Activated T-cell treated with anti-CD3 and anti-CD28 coated beads, Interleukin-2, amount 50 U/mL, for 72 hours (primary cell): Measurements from ENCODE around the gene RIN3. TPM values are rescaled to one million over a fixed set of nuclear protein-coding genes. Genes with fewer than 3 reads are reported as not detected.
A peak's percentile ranks its signal among the peaks of the same experiment; 100 is the strongest.

Source experiments
- ATAC-seq, 2 donors: fragments of 150-1000 bp; cut with Tn5 transposase; replicated peaks in 1 of 2; 2 replicates each; pipeline ENCODE4 v1.10.0; 2021; ENCODE audit warnings: moderate library complexity in 2 of 2, mild to moderate bottlenecking in 1 of 2
- DNase-seq, 2 donors: peaks; one replicate each; pipeline ENCODE4 v3.0.0; 2021 to 2022; ENCODE audit warnings: mixed read lengths in 1 of 2
- H3K27ac Mint-ChIP-seq: one replicate; pipeline ENCODE4 v1.8.0; 2022; ENCODE audit warnings: mild to moderate bottlenecking, moderate library complexity, mixed read lengths
- H3K27me3 Mint-ChIP-seq: one replicate; pipeline ENCODE4 v1.8.0; 2022; ENCODE audit warnings: low read depth, mixed read lengths
- H3K36me3 Mint-ChIP-seq, 2 donors: one replicate each; pipeline ENCODE4 v1.8.0; 2022; ENCODE audit warnings: mixed read lengths in 2 of 2, mild to moderate bottlenecking in 1 of 2; ENCODE audit not compliant: insufficient read depth in 2 of 2
- H3K4me1 Mint-ChIP-seq: one replicate; pipeline ENCODE4 v1.8.0; 2022; ENCODE audit warnings: low read depth, mixed read lengths
- H3K4me3 Mint-ChIP-seq, 2 donors: one replicate each; pipeline ENCODE4 v1.8.0; 2022; ENCODE audit warnings: mild to moderate bottlenecking in 2 of 2, mixed read lengths in 2 of 2, moderate library complexity in 2 of 2
- H3K9me3 Mint-ChIP-seq, 2 donors: one replicate each; pipeline ENCODE4 v1.8.0; 2022; ENCODE audit warnings: mixed read lengths in 2 of 2
- total RNA-seq, 2 donors: library from RNA; stranded (reverse); gene quantifications; one replicate each; pipeline ENCODE4 v1.2.3, GENCODE V29; 2022

The RIN3 gene
- total RNA-seq, 2 donors from 2014 or later, result 33.6 to 36.3 TPM

DNA sequence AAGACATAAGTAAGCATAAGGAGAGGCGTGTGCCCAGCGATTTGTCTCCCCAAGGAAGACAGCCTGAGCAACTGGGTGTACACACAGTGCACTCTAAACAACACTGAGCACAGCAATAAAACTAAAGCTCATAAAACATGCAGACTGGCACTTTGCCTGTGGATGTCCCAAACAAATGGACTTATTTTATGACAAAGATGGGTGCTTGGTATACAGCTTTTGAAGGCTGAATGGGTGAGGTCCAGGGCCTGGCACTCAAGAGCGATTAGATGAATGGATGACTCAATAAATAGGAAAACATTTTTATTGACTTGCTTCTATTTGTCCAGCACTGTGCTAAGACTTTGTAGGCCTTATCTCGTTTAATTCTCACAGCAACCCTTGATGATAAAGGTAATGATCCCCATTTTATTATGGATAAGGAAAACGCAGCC is 206.3 kb downstream of the RIN3 start:
- ATAC-seq, result no peak
- no peaks in the 10 kb centered on the region for H3K4me1 Mint-ChIP-seq
- no peaks in the 10 kb centered on the region for H3K9me3 Mint-ChIP-seq

DNA sequence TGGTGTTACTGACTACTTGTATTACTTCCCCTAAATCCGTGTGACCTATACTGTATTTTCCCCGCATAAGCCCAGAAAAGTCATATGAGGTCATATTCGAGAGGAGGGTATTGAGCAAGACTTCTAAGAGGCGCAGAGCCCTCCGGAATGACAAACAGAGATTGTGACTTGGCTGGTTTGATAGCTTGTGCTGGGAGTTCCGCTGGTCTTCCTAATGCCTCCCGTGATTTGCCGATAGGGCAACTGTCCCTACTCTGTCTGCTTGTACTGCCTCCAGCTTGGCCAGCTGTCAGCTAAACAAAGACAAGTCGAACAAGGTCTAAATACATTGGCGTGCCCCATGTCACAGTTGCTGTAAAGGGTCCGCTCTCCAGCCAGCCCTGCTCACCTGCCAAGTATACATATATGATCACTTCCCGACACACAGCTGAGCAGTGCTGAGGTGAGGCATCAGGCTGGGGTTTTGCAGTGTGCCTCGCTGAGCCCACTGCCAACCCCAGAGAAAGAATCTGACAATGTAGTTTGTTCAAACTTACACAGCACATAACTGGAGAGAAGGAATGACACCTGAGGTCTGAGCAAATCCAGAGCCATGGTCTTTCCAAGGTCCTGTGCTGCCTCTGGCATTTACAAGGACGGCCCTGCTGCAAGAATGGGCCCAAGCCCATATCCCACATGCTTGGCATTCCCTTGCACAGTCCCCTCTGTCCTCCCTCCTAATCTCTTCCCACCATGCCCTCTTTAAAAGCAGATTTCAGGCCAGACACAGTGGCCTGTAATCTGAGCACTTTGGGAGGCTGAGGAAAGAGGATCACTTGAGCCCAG is 211.1 kb downstream of the RIN3 start:
- ATAC-seq, result no peak

More for the DNA sequence above, 206.3 kb downstream of the RIN3 start:
- peaks cover 0 to 2% of the 10 kb centered on the region in 2 donors for H3K36me3 Mint-ChIP-seq
- DNase-seq, result no peak
- H3K27me3 Mint-ChIP-seq, result no peaks in the 10 kb centered on the region
- no peak overlapping the region for H3K27ac Mint-ChIP-seq
- H3K4me3 Mint-ChIP-seq, result no peak overlapping the region

DNA sequence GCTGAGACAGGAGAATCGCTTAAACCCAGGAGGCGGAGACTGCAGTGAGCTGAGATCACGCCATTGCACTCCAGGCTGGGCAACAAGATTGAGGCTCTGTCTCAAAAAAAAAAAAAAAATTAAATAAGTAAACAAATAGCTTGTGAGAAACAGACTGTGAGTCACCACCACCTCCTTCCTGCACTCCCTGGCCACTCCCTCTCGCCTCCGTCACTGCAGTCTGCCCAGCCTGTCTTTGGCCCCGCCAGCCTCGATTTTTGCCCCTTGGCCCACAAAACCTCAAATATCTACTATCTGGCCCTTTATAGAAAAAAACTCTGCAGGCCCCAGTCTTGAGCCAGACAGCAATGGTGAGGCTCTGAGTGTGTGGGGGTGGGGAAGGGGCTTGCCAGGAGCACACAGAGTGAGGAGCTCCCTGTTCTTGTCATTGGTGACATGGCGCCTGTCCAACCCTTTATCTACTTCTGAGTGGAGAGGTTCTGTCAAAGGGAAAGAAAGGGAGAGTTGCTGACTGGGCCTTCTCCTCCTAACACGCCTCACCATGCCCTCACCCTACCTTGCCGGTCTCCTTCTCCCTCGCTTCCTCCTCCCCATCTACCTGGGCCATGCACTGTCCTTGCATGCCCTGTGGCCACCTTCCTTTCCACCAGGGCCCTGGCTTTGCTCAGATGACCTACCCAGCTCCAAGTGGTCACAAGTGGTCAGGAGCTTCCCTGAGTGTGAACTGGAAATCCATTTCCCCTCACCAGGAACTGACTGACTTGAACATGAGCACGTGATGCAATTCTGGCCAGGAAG is 212.8 kb downstream of the RIN3 start:
- H3K36me3 Mint-ChIP-seq, result peaks cover 6 to 9% of the 10 kb centered on the region in 2 donors
- peaks cover 0 to 3% of the 10 kb centered on the region in 2 donors for H3K9me3 Mint-ChIP-seq
- DNase-seq (peak; percentile 34 to 51), ATAC-seq (peak in 1 of 2 donors; percentile 50)
- peak overlapping the region in 1 of 2 donors; percentile 3 for H3K4me3 Mint-ChIP-seq
- peaks cover 26% of the 10 kb centered on the region for H3K4me1 Mint-ChIP-seq
- H3K27ac Mint-ChIP-seq, result no peak overlapping the region
- peaks cover 13% of the 10 kb centered on the region for H3K27me3 Mint-ChIP-seq

More for the DNA sequence above, 211.1 kb downstream of the RIN3 start:
- Mint-ChIP-seq H3K27ac (no peak overlapping the region), H3K36me3 (peaks cover 5% of the 10 kb centered on the region in 2 donors), H3K4me3 (no peak overlapping the region), H3K4me1 (peaks cover 20% of the 10 kb centered on the region), H3K27me3 (peaks cover 12% of the 10 kb centered on the region), H3K9me3 (peaks cover 0 to 3% of the 10 kb centered on the region in 2 donors)
- DNase-seq, result no peak

DNA sequence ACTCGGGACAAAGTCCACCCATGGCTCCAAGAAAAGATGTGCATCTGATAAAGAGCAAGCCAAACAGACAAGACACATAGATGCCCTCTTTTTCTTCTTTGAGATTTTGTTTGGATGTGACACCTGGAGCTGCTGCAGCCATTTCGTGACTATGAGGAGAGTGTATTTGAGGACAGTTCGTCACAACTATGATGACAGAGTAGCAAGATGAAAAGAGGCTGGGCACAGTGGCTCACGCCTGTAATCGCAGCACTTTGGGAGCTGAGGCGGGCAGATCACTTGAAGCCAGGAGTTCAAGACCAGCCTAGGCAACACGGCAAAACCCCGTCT is 213.3 kb downstream of the RIN3 start:
- Mint-ChIP-seq H3K4me1 (peaks cover 26% of the 10 kb centered on the region), H3K9me3 (peaks cover 0 to 3% of the 10 kb centered on the region in 2 donors), H3K27me3 (peaks cover 19% of the 10 kb centered on the region), H3K4me3 (no peak overlapping the region), H3K36me3 (peaks cover 11 to 14% of the 10 kb centered on the region in 2 donors), H3K27ac (no peak overlapping the region)
- DNase-seq, result no peak
- ATAC-seq, result no peak

DNA sequence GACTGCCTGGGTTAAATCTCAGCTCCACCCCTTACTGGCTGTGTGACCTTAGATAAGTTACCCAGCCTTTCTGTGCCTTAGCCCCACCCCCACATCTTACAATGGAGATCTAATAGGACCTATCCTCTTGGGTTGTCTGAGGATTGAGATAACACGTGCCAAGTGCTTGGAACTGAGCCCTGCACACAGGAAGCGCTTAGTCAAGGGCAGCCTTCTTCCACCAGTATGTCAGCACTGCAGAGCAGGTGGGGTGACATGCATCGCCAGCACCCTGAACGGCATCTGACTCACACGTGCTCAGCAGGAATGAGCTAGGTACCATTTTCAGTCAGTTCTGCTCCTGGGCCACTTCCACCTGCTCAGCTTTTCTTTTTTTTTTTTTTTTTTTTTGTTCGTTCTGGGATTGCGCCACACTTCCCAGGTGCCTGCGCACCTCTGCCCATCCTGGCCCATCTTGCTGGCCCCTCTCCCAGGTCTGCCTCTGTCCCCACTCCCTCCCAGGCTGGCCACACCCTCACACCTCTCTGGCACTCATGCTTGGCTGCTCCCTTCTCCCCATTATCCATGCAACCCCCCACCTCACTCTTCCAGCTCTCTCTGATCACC is 215.3 kb downstream of the RIN3 start:
- Mint-ChIP-seq H3K4me3 (peak overlapping the region; percentile 2 to 11), H3K27me3 (peaks cover 26% of the 10 kb centered on the region), H3K27ac (no peak overlapping the region), H3K4me1 (peaks cover 26% of the 10 kb centered on the region), H3K36me3 (peaks cover 11 to 15% of the 10 kb centered on the region in 2 donors), H3K9me3 (peaks cover 0 to 3% of the 10 kb centered on the region in 2 donors)
- ATAC-seq (peak; percentile 93 to 95), DNase-seq (peak; percentile 70 to 77)

DNA sequence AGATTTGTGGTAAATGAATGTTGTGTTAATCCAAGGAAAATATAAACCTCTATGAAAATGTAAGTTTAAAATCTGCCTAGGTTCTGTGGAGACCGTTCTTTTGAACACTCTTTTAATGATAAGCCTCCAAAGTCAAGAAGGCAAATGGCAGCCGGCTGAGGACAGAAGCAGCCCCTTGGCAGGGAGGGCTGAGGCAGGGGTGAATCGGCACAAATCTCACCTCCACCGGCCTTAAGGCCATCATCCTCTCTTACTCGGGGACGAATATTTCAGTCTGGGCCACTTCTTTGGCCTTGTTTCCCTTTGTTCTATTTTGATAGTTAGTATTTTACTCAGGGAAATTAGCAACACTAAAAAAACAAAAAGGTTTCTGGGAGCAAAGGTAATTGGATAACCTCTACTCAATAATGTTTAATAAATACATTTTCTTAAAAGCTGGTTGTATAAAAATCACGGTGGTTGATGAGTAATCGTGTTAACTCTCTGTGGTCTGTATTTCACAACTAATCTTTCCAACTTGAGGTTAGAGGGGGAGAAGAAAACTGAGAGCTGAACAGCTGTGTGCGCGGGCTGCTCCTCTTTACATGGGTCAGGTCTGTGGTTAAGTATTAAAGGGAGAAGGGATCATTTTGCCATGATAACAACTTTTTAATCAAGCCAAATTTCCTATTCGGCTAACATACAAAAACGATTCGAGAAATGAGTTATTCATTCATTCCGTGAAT is 216.2 kb downstream of the RIN3 start:
- peaks cover 0 to 3% of the 10 kb centered on the region in 2 donors for H3K9me3 Mint-ChIP-seq
- peak; percentile 59 to 71 for ATAC-seq
- DNase-seq, result peak; percentile 41 to 50
- H3K27me3 Mint-ChIP-seq, result peaks cover 26% of the 10 kb centered on the region
- peaks cover 26% of the 10 kb centered on the region for H3K4me1 Mint-ChIP-seq
- H3K27ac Mint-ChIP-seq, result peak overlapping the region; percentile 89
- H3K36me3 Mint-ChIP-seq, result peaks cover 11 to 15% of the 10 kb centered on the region in 2 donors
- peak overlapping the region; percentile 17 to 44 for H3K4me3 Mint-ChIP-seq

DNA sequence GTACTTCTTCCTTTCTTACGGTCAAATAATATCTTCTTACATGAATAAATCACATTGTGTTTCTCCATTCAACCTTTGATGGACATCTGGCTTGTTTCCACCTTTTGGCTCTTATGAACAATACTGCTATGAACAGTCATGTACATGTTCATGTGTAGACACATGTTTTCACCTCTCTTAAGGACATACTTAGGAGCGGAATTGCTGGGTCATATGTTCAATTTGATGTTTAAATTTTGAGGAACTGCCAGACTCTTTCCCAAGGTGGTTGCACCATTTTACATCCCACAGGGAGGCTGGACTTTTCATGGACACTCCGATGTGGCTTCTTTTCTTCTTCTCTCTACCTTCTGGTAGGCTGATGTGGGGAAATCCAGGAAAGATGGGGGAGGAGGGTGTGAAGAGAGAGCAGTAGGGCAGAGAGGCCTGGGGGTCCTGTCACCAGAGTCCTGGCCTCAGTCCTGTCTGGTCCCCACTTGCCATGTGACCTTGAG is 218.1 kb downstream of the RIN3 start:
- Mint-ChIP-seq H3K36me3 (peaks cover 8 to 13% of the 10 kb centered on the region in 2 donors), H3K4me1 (peaks cover 21% of the 10 kb centered on the region), H3K4me3 (no peak overlapping the region), H3K27ac (peak overlapping the region; percentile 22), H3K27me3 (peaks cover 24% of the 10 kb centered on the region), H3K9me3 (peaks cover 0 to 3% of the 10 kb centered on the region in 2 donors)
- DNase-seq (no peak), ATAC-seq (no peak)

DNA sequence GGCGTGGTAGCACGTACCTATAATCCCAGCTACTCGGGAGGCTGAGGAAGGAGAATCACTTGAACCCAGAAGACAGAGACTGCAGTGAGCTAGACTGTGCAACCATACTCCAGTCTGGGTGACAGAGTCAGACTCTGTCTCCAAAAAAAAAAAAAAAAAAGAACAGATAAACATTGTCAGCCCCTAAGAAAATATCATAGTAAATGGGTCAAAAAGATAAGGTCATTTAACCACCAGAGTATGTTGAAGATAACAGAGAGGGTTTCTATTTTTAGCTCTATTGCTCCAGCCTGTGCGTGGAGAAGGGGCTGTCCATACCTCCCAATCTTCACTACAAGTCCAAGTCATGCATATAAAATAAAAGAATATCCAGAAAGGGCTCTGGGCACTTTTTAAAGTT is 219.4 kb downstream of the RIN3 start:
- no peak for DNase-seq
- no peak for ATAC-seq
- Mint-ChIP-seq H3K27ac (no peak overlapping the region), H3K27me3 (peaks cover 20% of the 10 kb centered on the region), H3K4me1 (peaks cover 31% of the 10 kb centered on the region), H3K36me3 (peaks cover 6 to 10% of the 10 kb centered on the region in 2 donors), H3K9me3 (no peaks in the 10 kb centered on the region), H3K4me3 (no peak overlapping the region)

DNA sequence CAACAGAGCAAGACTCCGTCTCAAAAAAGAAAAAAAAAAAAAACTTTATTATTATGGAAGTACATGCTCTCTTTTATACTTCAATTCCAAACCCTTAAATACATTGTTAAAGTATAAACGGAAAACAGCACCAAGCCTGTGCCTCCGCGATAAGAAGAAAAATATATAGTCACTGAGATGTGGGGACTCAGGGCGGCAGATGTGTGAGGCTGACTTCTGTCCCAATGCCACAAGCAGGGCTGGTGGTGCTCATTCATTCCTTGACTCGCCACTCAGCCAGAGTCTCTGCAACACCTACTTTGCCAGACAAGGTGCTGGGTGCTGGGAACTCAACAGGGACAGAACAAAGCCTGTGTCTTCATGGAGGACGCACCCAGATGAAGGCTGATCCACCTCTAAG is 221.0 kb downstream of the RIN3 start:
- Mint-ChIP-seq H3K4me3 (no peak overlapping the region), H3K36me3 (peaks cover 6 to 10% of the 10 kb centered on the region in 2 donors), H3K27ac (no peak overlapping the region), H3K27me3 (peaks cover 20% of the 10 kb centered on the region), H3K4me1 (peaks cover 21% of the 10 kb centered on the region), H3K9me3 (no peaks in the 10 kb centered on the region)
- ATAC-seq (no peak), DNase-seq (no peak)

DNA sequence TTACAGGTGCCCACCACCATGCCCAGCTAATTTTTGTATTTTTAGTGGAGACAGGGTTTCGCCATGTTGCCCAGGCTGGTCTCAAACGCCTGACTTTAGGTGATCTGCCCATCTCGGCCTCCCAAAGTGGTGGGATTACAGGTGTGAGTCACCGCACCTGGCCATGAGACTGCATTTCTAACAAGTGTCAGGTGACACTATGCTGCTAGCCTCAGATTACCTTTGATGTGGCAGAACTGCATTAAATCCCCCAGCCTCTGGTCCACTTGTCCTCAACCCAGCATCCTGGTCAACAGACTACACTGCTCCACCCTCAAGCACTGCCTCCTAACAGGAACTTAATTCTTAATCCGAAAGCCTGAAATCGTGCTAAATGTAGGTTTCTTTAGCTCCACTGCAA is 221.8 kb downstream of the RIN3 start:
- Mint-ChIP-seq H3K36me3 (peaks cover 6 to 8% of the 10 kb centered on the region in 2 donors), H3K4me1 (peaks cover 14% of the 10 kb centered on the region), H3K27me3 (peaks cover 20% of the 10 kb centered on the region), H3K4me3 (no peak overlapping the region), H3K9me3 (no peaks in the 10 kb centered on the region), H3K27ac (no peak overlapping the region)
- ATAC-seq (no peak), DNase-seq (no peak)

DNA sequence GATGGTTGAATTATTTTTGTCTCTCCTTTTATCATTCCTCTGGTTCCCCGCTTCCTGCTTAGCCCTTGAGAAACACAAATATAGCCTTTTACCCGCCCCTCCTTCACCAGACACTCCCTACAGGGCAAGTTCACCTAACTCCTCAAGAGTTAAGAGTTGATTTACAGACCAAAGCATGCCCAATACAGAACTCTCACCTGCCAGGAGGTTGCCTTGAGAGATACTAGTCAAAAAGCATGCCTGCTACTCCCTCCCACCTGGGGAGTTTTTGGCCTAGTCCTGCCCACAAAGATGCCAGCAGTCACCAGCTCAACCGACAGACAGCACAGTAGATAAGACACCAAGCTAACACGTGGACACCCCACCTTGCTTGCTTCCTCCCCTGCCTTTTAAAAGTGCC is 223.6 kb downstream of the RIN3 start:
- H3K9me3 Mint-ChIP-seq, result no peaks in the 10 kb centered on the region
- no peak overlapping the region for H3K4me3 Mint-ChIP-seq
- no peak overlapping the region for H3K27ac Mint-ChIP-seq
- ATAC-seq (peak in 1 of 2 donors; percentile 44), DNase-seq (no peak)
- peaks cover 10% of the 10 kb centered on the region for H3K27me3 Mint-ChIP-seq
- H3K4me1 Mint-ChIP-seq, result peaks cover 13% of the 10 kb centered on the region
- H3K36me3 Mint-ChIP-seq, result no peaks in the 10 kb centered on the region

DNA sequence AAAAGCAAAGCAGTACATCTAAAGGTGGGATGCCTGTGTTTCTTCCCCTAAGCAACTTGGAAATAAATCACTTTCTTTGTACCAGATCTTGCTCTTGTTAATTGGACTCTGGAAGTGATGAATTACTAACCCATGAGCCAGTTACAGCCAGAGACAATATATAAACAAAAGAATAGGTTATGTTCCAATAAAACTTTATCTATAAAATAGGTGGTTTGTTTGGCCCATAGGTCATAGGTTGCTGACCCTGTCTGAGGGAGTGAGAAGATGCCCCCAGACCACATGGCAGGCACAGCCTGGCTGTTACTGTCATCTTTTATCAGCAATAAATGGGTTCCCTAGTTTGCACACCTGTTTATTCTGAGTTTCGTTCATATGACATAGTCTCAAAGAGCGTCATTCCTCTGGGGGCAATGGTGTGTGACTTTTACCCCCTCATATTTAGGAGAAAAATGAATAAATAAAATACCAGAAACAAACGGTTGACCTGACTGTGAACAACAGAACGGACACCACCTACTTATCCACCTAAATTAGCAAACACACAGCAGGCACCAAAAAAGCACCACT is 224.1 kb downstream of the RIN3 start:
- Mint-ChIP-seq H3K9me3 (no peaks in the 10 kb centered on the region), H3K4me3 (no peak overlapping the region), H3K36me3 (no peaks in the 10 kb centered on the region), H3K27me3 (peaks cover 6% of the 10 kb centered on the region), H3K4me1 (peaks cover 13% of the 10 kb centered on the region), H3K27ac (no peak overlapping the region)
- ATAC-seq, result no peak
- DNase-seq, result no peak
